HepG2 (cell line): Measurements from ENCODE around the gene FAM167B. TPM values are rescaled to one million over a fixed set of nuclear protein-coding genes. Genes with fewer than 3 reads are reported as not detected.

Experiments
- ATAC-seq: fragments of 200-7000 bp; cut with Tn5 transposase; 3 replicates; pipeline ENCODE4 v1.9.1; 2020; ENCODE audit warnings: mild to moderate bottlenecking, moderate library complexity
- BruUV-seq: library from RNA; stranded (reverse); fragments of 400-500 nt; replicated peaks from 2 replicates; lab custom pipeline; 2021; lab: Mats Ljungman, UMichigan
- CTCF ChIA-PET: fragments of 300-600 bp; formaldehyde crosslinking; extraction: SDS; loops from one replicate; lab custom pipeline; 2021; ENCODE audit warnings: low total read pairs, inconsistent platforms, low intra/inter-chr PET ratio; lab: Yijun Ruan, JAX
- POLR2A ChIA-PET: fragments of 350-600 bp; sonication (Branson Sonifier 250); formaldehyde crosslinking; loops from one replicate; lab custom pipeline; 2020; ENCODE audit warnings: antibody characterized with exemption, inconsistent platforms; lab: Yijun Ruan, JAX
- DNase-seq: peaks from one replicate; pipeline ENCODE4 v3.0.0-alpha.2; 2015; ENCODE audit warnings: low spot score
- FAIRE-seq: peaks from 3 replicates; lab custom pipeline; 2011; peaks lifted over from hg19 to GRCh38; lab: Jason Lieb, UNC
- H2AFZ ChIP-seq: one replicate; pipeline ENCODE4 v1.6.1; 2011; ENCODE audit warnings: low read length, inconsistent platforms
- H3K27ac ChIP-seq: fragments of 300-600 bp; 3 replicates; pipeline ENCODE4 v1.8.0; 2011; ENCODE audit warnings: mixed run types, mild to moderate bottlenecking, mixed read lengths, low read length, inconsistent platforms; ENCODE audit not compliant: insufficient read depth; ENCODE audit errors: extremely low read length
- H3K27me3 ChIP-seq, 2 experiments: fragments of 200-600 bp in 1 of 2; 2 replicates in 1 of 2; 3 replicates in 1 of 2; pipeline versions ENCODE4 v1.6.0 to v1.8.0; 2011; ENCODE audit warnings: low read length in 2 of 2, mild to moderate bottlenecking in 2 of 2, moderate library complexity in 2 of 2, inconsistent platforms in 1 of 2; ENCODE audit not compliant: insufficient read depth in 2 of 2, control insufficient read depth in 1 of 2
- H3K36me3 ChIP-seq, 2 experiments: fragments of 200-600 bp in 1 of 2; replicated peaks in 1 of 2; 2 replicates in 1 of 2; 3 replicates in 1 of 2; pipeline versions ENCODE4 v1.5.1 to v1.8.0; 2011; ENCODE audit warnings: low read length in 2 of 2, inconsistent platforms in 1 of 2; ENCODE audit not compliant: insufficient read depth in 2 of 2, control insufficient read depth in 1 of 2
- H3K4me1 ChIP-seq: 2 replicates; pipeline ENCODE4 v1.5.1; 2012; ENCODE audit warnings: low read length, inconsistent platforms; ENCODE audit not compliant: insufficient read depth
- H3K4me2 ChIP-seq: 2 replicates; pipeline ENCODE4 v1.6.0; 2011; ENCODE audit warnings: low read depth, low read length, inconsistent platforms
- H3K4me3 ChIP-seq, 3 experiments: fragments of 200-600 bp in 1 of 3; sonication (generic), shearing (Covaris generic) in 1 of 3; replicated peaks in 1 of 3; 2 replicates each; pipeline ENCODE4 v1.5.1; 2011 to 2016; ENCODE audit warnings: low read length in 3 of 3, inconsistent platforms in 2 of 3, low read depth in 2 of 3, mild to moderate bottlenecking in 2 of 3, control low read depth in 1 of 3, mixed read lengths in 1 of 3; ENCODE audit not compliant: insufficient read depth in 1 of 3
- H3K79me2 ChIP-seq: one replicate; pipeline ENCODE4 v1.6.1; 2011; ENCODE audit warnings: low read length, inconsistent platforms; ENCODE audit not compliant: insufficient read depth
- H3K9ac ChIP-seq: 2 replicates; pipeline ENCODE4 v1.6.0; 2011; ENCODE audit warnings: mild to moderate bottlenecking, low read depth, low read length, inconsistent platforms; ENCODE audit not compliant: insufficient read depth
- H3K9me3 ChIP-seq: 2 replicates; pipeline ENCODE4 v1.5.1; 2012; ENCODE audit warnings: mild to moderate bottlenecking, low read length
- H4K20me1 ChIP-seq: 2 replicates; pipeline ENCODE4 v1.6.0; 2011; ENCODE audit warnings: inconsistent platforms, mild to moderate bottlenecking, low read length, moderate library complexity; ENCODE audit not compliant: insufficient read depth
- CHCHD3 ChIP-seq: sonication (generic); formaldehyde crosslinking; IDR thresholded peaks from 2 replicates; pipeline ENCODE4 v1.8.0; 2022; ENCODE audit warnings: mild to moderate bottlenecking, missing genetic modification reagents, moderate library complexity
- HMGA1 ChIP-seq: sonication (generic); formaldehyde crosslinking; conservative IDR thresholded peaks from 2 replicates; pipeline ENCODE4 v1.4.0; 2020; ENCODE audit warnings: missing genetic modification reagents
- RXRB ChIP-seq: IDR thresholded peaks from 2 replicates; pipeline ENCODE4 v1.6.1; 2016; ENCODE audit warnings: borderline replicate concordance, missing genetic modification reagents, missing compliant biosample characterization
- SSRP1 ChIP-seq: IDR thresholded peaks from 2 replicates; pipeline ENCODE4 v1.6.1; 2016; ENCODE audit warnings: control low read depth
- STAG1 ChIP-seq: sonication (generic); formaldehyde crosslinking; IDR thresholded peaks from 2 replicates; pipeline ENCODE4 v1.4.0; 2020; ENCODE audit warnings: missing genetic modification reagents
- ZNF18 ChIP-seq: sonication (generic); formaldehyde crosslinking; IDR thresholded peaks from 2 replicates; pipeline ENCODE4 v1.8.0; 2022; ENCODE audit warnings: mild to moderate bottlenecking, missing genetic modification reagents; ENCODE audit not compliant: insufficient replicate concordance
- ZNF234 ChIP-seq: sonication (generic); formaldehyde crosslinking; conservative IDR thresholded peaks from 2 replicates; pipeline ENCODE4 v1.5.1; 2020; ENCODE audit warnings: mild to moderate bottlenecking, missing genetic modification reagents
- ZNF33B ChIP-seq: sonication (generic); formaldehyde crosslinking; IDR thresholded peaks from 2 replicates; pipeline ENCODE4 v1.5.1; 2020; ENCODE audit warnings: mild to moderate bottlenecking, missing genetic modification reagents
- ZNF614 ChIP-seq: IDR thresholded peaks from 2 replicates; pipeline ENCODE4 v1.6.1; 2018; ENCODE audit warnings: missing biosample characterization, missing genetic modification reagents, inconsistent platforms, borderline replicate concordance
- WGBS: methylation state at CpG from one replicate; pipeline ENCODE4 v1.1.6; 2017; ENCODE audit warnings: low lambda C conversion rate; 5-methylcytosine and 5-hydroxymethylcytosine counted together
- in situ Hi-C: cut with HindIII; loops from 2 replicates; pipeline ENCODE4 v1.10.0; 2017; ENCODE audit warnings: low pct_unique_long_range_greater_than_20kb; ENCODE audit not compliant: extremely low pct_ligation_motif_present
- intact Hi-C: fragments of 100-400 bp; cut with micrococcal nuclease; formaldehyde crosslinking; loops from one replicate; pipeline ENCODE4 v1.10.0; 2022; ENCODE audit not compliant: unreplicated experiment
- polyA plus RNA-seq, 8 experiments: library from polyadenylated mRNA; depleted of rRNA in 3 of 8; stranded (reverse) in 7 of 8; unstranded in 1 of 8; fragments of >200 nt; fragmentation: Illumina TruSeq in 4 of 8; extraction: Trizol in 4 of 8; gene quantifications; 2 replicates each; pipeline versions ENCODE4 v1.2.1 to v1.2.3, GENCODE V29; 2011 to 2016; ENCODE audit warnings: low read depth in 4 of 8, missing spikeins in 1 of 8, mixed read lengths in 1 of 8; ENCODE audit not compliant: insufficient read depth in 1 of 8
- total RNA-seq, 5 experiments: library from RNA; depleted of rRNA; stranded (reverse); fragments of >200 nt; fragmentation: Illumina TruSeq; extraction: Trizol; gene quantifications; 2 replicates each; pipeline ENCODE4 v1.2.3, GENCODE V29; 2016; ENCODE audit warnings: low read depth in 1 of 5
- TF ChIP-seq, protein P1 (sequence below): sonication (generic); formaldehyde crosslinking; IDR thresholded peaks from 2 replicates; pipeline ENCODE4 v1.5.0; 2020; ENCODE audit warnings: mild to moderate bottlenecking, missing genetic modification reagents, borderline replicate concordance
- TF ChIP-seq, protein P2 (sequence below): sonication (generic); formaldehyde crosslinking; IDR thresholded peaks from 2 replicates; pipeline ENCODE4 v1.5.1; 2020; ENCODE audit warnings: missing genetic modification reagents, mild to moderate bottlenecking, borderline replicate concordance
- TF ChIP-seq, protein P3 (sequence below): IDR thresholded peaks from 2 replicates; pipeline ENCODE4 v1.6.1; 2016; ENCODE audit warnings: low read depth, borderline replicate concordance

Gene FAM167B
- total and polyA plus RNA-seq, 2 of the 13 experiments (the other 11 are each of a cell fraction or from before 2014, with no cell fraction given), result 0.15 to 0.70 TPM

DNA sequence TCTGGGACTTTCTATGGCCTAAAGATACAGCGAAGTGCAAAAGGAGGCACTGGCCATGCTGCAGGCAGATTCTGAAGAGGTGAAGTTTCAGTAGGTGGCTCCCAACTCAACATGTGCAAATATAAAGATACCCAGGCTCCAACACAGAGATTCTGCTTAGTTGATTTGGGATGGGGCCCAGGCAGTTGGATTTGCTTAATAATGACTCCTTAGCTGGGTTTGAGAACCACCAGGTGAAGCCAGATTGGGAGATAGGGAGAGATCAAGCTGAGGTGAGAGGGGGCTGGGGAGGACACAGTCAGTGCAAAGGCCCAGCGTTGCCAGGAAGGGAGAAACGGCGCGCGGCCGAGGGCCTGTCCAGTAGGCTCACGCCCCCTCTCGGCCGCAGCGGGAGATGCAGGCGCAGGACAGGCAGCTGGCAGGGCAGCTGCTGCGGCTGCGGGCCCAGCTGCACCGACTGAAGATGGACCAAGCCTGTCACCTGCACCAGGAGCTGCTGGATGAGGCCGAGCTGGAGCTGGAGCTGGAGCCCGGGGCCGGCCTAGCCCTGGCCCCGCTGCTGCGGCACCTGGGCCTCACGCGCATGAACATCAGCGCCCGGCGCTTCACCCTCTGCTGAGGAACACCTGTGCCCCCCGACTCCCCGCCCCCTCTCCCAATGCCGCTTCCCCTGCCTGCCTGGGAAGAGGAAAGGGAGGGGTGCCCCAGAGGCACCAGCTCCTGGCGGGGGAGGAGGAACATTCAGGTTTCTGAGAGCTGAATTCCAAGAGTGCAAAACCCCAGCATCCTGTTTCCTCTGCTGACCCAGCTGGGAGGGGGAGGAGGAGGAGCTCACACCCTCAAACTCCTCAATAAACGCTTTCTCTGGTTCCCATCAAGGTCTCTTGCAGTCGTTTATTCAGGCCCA is 1.2 kb downstream of the FAM167B start:
- ATAC-seq (peak; percentile 71), DNase-seq (peak; percentile 59), FAIRE-seq (no peak)
- Histone ChIP-seq H3K79me2 (no peaks in the 10 kb centered on the region), H3K4me3 (peak overlapping the region in 2 of 3 experiments; percentile 8 to 58; a peak in 2 of 6 replicates), H2AFZ (no peak overlapping the region), H3K9ac (peak overlapping the region; percentile 45; the same call in 1 of the 2 replicates), H4K20me1 (no peaks in the 10 kb centered on the region), H3K9me3 (no peaks in the 10 kb centered on the region), H3K4me1 (peaks cover 83% of the 10 kb centered on the region), H3K27me3 (no peaks in the 10 kb centered on the region), H3K36me3 (no peaks in the 10 kb centered on the region), H3K27ac (no peak overlapping the region), H3K4me2 (peak overlapping the region; percentile 72)
- CTCF ChIA-PET, result interaction anchor here (1.0 to 1.3 kb wide), 2 partner anchors 32 to 68 kb away, joined by 3 to 8 read pairs; no protein-coding TSS in a partner anchor
- POLR2A ChIA-PET, result interaction anchor here (0.7 to 7.1 kb wide), 11 partner anchors 11 to 464 kb away, joined by 3 to 48 read pairs (median 8); partner anchors contain the start of genes BSDC1, HDAC1, MARCKSL1 and TXLNA
- BruUV-seq, result no TSS peak
- WGBS, result 52% methylated on average over 3 of the region's 31 CpGs
- intact Hi-C loops, result loop anchor here (1.0 kb wide), 1 partner anchor 42 kb away; no protein-coding TSS in a partner anchor
- in situ Hi-C loops, result no loop called here
- TF ChIP-seq, protein P1, sequence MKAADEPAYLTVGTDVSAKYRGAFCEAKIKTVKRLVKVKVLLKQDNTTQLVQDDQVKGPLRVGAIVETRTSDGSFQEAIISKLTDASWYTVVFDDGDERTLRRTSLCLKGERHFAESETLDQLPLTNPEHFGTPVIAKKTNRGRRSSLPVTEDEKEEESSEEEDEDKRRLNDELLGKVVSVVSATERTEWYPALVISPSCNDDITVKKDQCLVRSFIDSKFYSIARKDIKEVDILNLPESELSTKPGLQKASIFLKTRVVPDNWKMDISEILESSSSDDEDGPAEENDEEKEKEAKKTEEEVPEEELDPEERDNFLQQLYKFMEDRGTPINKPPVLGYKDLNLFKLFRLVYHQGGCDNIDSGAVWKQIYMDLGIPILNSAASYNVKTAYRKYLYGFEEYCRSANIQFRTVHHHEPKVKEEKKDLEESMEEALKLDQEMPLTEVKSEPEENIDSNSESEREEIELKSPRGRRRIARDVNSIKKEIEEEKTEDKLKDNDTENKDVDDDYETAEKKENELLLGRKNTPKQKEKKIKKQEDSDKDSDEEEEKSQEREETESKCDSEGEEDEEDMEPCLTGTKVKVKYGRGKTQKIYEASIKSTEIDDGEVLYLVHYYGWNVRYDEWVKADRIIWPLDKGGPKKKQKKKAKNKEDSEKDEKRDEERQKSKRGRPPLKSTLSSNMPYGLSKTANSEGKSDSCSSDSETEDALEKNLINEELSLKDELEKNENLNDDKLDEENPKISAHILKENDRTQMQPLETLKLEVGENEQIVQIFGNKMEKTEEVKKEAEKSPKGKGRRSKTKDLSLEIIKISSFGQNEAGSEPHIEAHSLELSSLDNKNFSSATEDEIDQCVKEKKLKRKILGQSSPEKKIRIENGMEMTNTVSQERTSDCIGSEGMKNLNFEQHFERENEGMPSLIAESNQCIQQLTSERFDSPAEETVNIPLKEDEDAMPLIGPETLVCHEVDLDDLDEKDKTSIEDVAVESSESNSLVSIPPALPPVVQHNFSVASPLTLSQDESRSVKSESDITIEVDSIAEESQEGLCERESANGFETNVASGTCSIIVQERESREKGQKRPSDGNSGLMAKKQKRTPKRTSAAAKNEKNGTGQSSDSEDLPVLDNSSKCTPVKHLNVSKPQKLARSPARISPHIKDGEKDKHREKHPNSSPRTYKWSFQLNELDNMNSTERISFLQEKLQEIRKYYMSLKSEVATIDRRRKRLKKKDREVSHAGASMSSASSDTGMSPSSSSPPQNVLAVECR, result peak; percentile 57; the same call in 1 of the 2 replicates
- no peak; the same call in 1 of the 2 replicates for TF ChIP-seq ZNF33B (CRISPR knock-in tag)
- 0 out of 2 replicates have a peak, but pooled peaks have one; percentile 35 for TF ChIP-seq CHCHD3 (CRISPR knock-in tag)
- no peak for TF ChIP-seq ZNF18
- peak; percentile 68 for TF ChIP-seq STAG1 (CRISPR knock-in tag)
- TF ChIP-seq, protein P2, sequence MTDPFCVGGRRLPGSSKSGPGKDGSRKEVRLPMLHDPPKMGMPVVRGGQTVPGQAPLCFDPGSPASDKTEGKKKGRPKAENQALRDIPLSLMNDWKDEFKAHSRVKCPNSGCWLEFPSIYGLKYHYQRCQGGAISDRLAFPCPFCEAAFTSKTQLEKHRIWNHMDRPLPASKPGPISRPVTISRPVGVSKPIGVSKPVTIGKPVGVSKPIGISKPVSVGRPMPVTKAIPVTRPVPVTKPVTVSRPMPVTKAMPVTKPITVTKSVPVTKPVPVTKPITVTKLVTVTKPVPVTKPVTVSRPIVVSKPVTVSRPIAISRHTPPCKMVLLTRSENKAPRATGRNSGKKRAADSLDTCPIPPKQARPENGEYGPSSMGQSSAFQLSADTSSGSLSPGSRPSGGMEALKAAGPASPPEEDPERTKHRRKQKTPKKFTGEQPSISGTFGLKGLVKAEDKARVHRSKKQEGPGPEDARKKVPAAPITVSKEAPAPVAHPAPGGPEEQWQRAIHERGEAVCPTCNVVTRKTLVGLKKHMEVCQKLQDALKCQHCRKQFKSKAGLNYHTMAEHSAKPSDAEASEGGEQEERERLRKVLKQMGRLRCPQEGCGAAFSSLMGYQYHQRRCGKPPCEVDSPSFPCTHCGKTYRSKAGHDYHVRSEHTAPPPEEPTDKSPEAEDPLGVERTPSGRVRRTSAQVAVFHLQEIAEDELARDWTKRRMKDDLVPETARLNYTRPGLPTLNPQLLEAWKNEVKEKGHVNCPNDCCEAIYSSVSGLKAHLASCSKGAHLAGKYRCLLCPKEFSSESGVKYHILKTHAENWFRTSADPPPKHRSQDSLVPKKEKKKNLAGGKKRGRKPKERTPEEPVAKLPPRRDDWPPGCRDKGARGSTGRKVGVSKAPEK, result 0 out of 2 replicates have a peak, but pooled peaks have one; percentile 33
- peak; percentile 45; the same call in 1 of the 2 replicates for TF ChIP-seq ZNF614
- no peak for TF ChIP-seq HMGA1 (CRISPR knock-in tag)
- peak; percentile 42; the same call in 1 of the 2 replicates for TF ChIP-seq RXRB
- no peak for TF ChIP-seq SSRP1 (CRISPR knock-in tag)
- TF ChIP-seq, protein P3, sequence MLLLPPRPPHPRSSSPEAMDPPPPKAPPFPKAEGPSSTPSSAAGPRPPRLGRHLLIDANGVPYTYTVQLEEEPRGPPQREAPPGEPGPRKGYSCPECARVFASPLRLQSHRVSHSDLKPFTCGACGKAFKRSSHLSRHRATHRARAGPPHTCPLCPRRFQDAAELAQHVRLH (CRISPR knock-in tag), result 0 out of 2 replicates have a peak, but pooled peaks have one; percentile 36
- TF ChIP-seq ZNF234 (CRISPR knock-in tag), result no peak; the same call in 1 of the 2 replicates
